ENCODE results near the gene MAPK12.

Gene MAPK12

GRCh38 chr22:50272044-50272802 lies 10.7 kb upstream of the MAPK12 start:
- H3K4me3 ChIP-seq (ENCODE audit: low read depth, low read length): no peak overlapping the region
- DNase-seq (ENCODE audit: low read depth, low spot score): no peak
- in situ Hi-C loops (cut with HindIII; ENCODE audit: low sequenced_read_pairs): no loop called here
- TF ChIP-seq CTCF (IDR thresholded peaks at IDR 0.05; ENCODE audit: low read depth, low read length): no peak

GRCh38 chr22:50271519-50271970 lies 10.1 kb upstream of the MAPK12 start:
- TF ChIP-seq CTCF (IDR thresholded peaks at IDR 0.05; ENCODE audit: low read depth, low read length): peak; percentile 12
- peak; percentile 64 for DNase-seq (ENCODE audit: low read depth, low spot score)

GRCh38 chr22:50270666-50271394 lies 9.3 kb upstream of the MAPK12 start:
- DNase-seq (ENCODE audit: low read depth, low spot score): peak; percentile 54
- peak overlapping the region; percentile 47 for H3K4me3 ChIP-seq (ENCODE audit: low read depth, low read length)
- in situ Hi-C loops (cut with HindIII; ENCODE audit: low sequenced_read_pairs): no loop called here
- no peak for TF ChIP-seq CTCF (IDR thresholded peaks at IDR 0.05; ENCODE audit: low read depth, low read length)

More at GRCh38 chr22:50271519-50271970, 10.1 kb upstream of the MAPK12 start:
- H3K4me3 ChIP-seq (ENCODE audit: low read depth, low read length): peak overlapping the region; percentile 47
- in situ Hi-C loops (cut with HindIII; ENCODE audit: low sequenced_read_pairs): no loop called here

- peak within 1 kb of the TSS; percentile 47 for H3K4me3 ChIP-seq (ENCODE audit: low read depth, low read length)
- TF ChIP-seq CTCF (IDR thresholded peaks at IDR 0.05; ENCODE audit: low read depth, low read length): peak; percentile 1
- in situ Hi-C loops (cut with HindIII; ENCODE audit: low sequenced_read_pairs): no loop called here
- DNase-seq (ENCODE audit: low read depth, low spot score): peak; percentile 54
Measured at GRCh38 chr22:50269970-50270665, 8.6 kb upstream of the MAPK12 start, which contains the start of gene MAPK11. Gene MAPK11, minus strand, starts transcription at chr22:50270380. Its CDS starts 88 bp downstream, at chr22:50270292.

GRCh38 chr22:50269573-50269969 lies 8.1 kb upstream of the MAPK12 start:
- no peak for DNase-seq (ENCODE audit: low read depth, low spot score)
- in situ Hi-C loops (cut with HindIII; ENCODE audit: low sequenced_read_pairs): no loop called here
- peak overlapping the region; percentile 39 for H3K4me3 ChIP-seq (ENCODE audit: low read depth, low read length)
- no peak for TF ChIP-seq CTCF (IDR thresholded peaks at IDR 0.05; ENCODE audit: low read depth, low read length)

- no peak for DNase-seq (ENCODE audit: low read depth, low spot score)
- TF ChIP-seq CTCF (IDR thresholded peaks at IDR 0.05; ENCODE audit: low read depth, low read length): no peak
- in situ Hi-C loops (cut with HindIII; ENCODE audit: low sequenced_read_pairs): no loop called here
- no peak overlapping the region for H3K4me3 ChIP-seq (ENCODE audit: low read depth, low read length)
Measured at GRCh38 chr22:50268655-50269113, 7.2 kb upstream of the MAPK12 start.

Data from astrocyte of the spinal cord (primary cell).